Gastrocnemius medialis (tissue), 4 donors: ENCODE results near the gene KAT8. TPM values are rescaled to one million over a fixed set of nuclear protein-coding genes. Genes with fewer than 3 reads are reported as not detected.

Source experiments
- ATAC-seq, 2 donors: fragments of 150-250 bp; one replicate each; pipeline ENCODE4 v1.9.1; 2016
- DNase-seq, 2 donors: peaks; one replicate each; pipeline ENCODE4 v3.0.0-alpha.2; 2019
- H3K27ac ChIP-seq, 4 donors: fragments of 200-600 bp; sonication (generic); 1 replicate in 1 of 4; 2 replicates in 3 of 4; pipeline ENCODE4 v1.5.1; 2016 to 2018; ENCODE audit warnings: mild to moderate bottlenecking in 2 of 4, moderate library complexity in 1 of 4
- H3K27me3 ChIP-seq, 3 donors: fragments of 200-600 bp; sonication (generic) in 2 of 3; 1 replicate in 1 of 3; 2 replicates in 2 of 3; pipeline versions ENCODE4 v1.5.1 to v1.6.0; 2016 to 2019; ENCODE audit warnings: mild to moderate bottlenecking in 1 of 3, moderate library complexity in 1 of 3
- H3K36me3 ChIP-seq, 2 donors: fragments of 200-600 bp; sonication (generic) in 1 of 2; one replicate each; pipeline ENCODE4 v1.5.1; 2017 to 2018
- H3K4me1 ChIP-seq, 2 donors: fragments of 200-600 bp; sonication (generic) in 1 of 2; one replicate each; pipeline ENCODE4 v1.5.1; 2016 to 2017; ENCODE audit warnings: mild to moderate bottlenecking in 2 of 2
- H3K4me3 ChIP-seq, 4 donors: fragments of 200-600 bp; sonication (generic) in 3 of 4; 1 replicate in 1 of 4; 2 replicates in 3 of 4; pipeline ENCODE4 v1.5.1; 2016 to 2019; ENCODE audit warnings: mild to moderate bottlenecking in 2 of 4
- H3K9me3 ChIP-seq, 3 donors: fragments of 200-600 bp; sonication (generic) in 2 of 3; 1 replicate in 1 of 3; 2 replicates in 2 of 3; pipeline ENCODE4 v1.5.1; 2016 to 2019
- CTCF ChIP-seq, 5 experiments: fragments of 450-650 bp in 3 of 5; fragments of 200-600 bp in 2 of 5; sonication (generic) in 2 of 5; IDR thresholded peaks in 4 of 5; conservative IDR thresholded peaks in 1 of 5; 1 replicate in 4 of 5; 2 replicates in 1 of 5; pipeline ENCODE4 v1.5.1; 2016 to 2019; ENCODE audit warnings: antibody characterized with exemption in 5 of 5, mild to moderate bottlenecking in 3 of 5, moderate library complexity in 3 of 5
- POLR2A ChIP-seq, 2 donors: fragments of 450-650 bp; IDR thresholded peaks; one replicate each; pipeline ENCODE4 v1.6.1; 2017; ENCODE audit warnings: antibody characterized with exemption in 2 of 2, mild to moderate bottlenecking in 2 of 2, moderate library complexity in 2 of 2
- in situ Hi-C, 4 donors: fragments of 200-750 bp; cut with MboI; loops; one replicate each; pipeline versions ENCODE4 v1.15.0 to v1.8.0; 2017; ENCODE audit warnings: low sequenced_read_pairs in 4 of 4
- intact Hi-C: fragments of 100-400 bp; cut with DNase I; formaldehyde crosslinking; loops from one replicate; pipeline ENCODE4 v1.15.1; 2023; ENCODE audit warnings: low total_unique reads
- total RNA-seq, 4 donors: library from RNA; depleted of rRNA; stranded (reverse); fragments of >200 nt; gene quantifications; one replicate each; pipeline versions ENCODE4 v1.1.0 to v1.2.3, GENCODE V29; 2016

The KAT8 gene
- total RNA-seq, 4 donors from 2014 or later: 44.3 to 102 (median 54.3) TPM

GRCh38 chr16:31073970-31074813, 43.3 kb upstream of the KAT8 start, which contains the start of the genes ZNF646 and ZNF668:
Gene ZNF646 (plus strand): TSS chr16:31074422. CDS start chr16:31076325, 1,903 bp downstream.
Gene ZNF668 (minus strand): TSS chr16:31074240. CDS start chr16:31064459, 9,781 bp downstream.
- peak; percentile 98 for DNase-seq
- H3K27ac ChIP-seq: peak within 1 kb of the TSS; percentile 97 to 99 (median 99)

GRCh38 chr16:31074814-31075183, 42.7 kb upstream of the KAT8 start:
- Histone ChIP-seq H3K27me3 (no peaks in the 10 kb centered on the region), H3K4me3 (peak overlapping the region; percentile 95 to 100 (median 96)), H3K9me3 (no peaks in the 10 kb centered on the region), H3K4me1 (peaks cover 24 to 30% of the 10 kb centered on the region in 2 donors), H3K36me3 (peaks cover 0 to 37% of the 10 kb centered on the region in 2 donors), H3K27ac (peak overlapping the region; percentile 97 to 99 (median 99))
- intact Hi-C loops: loop anchor here (1.0 to 5.0 kb wide), 7 partner anchors 20 to 1077 kb away; partner anchors contain the start of genes HIRIP3, HSD3B7, INO80E and STX4
- DNase-seq (no peak), ATAC-seq (peak in 1 of 2 donors; percentile 15)
- no peak for TF ChIP-seq POLR2A (IDR thresholded peaks at IDR 0.05)
- no peak for TF ChIP-seq CTCF (IDR thresholded peaks at IDR 0.05 in 4 of 5, conservative IDR thresholded peaks at IDR 0.05 in 1 of 5)
- in situ Hi-C loops: loop anchor here in 2 of 4 donors (5.0 to 25.0 kb wide), 2 partner anchors 42 to 87 kb away; partner anchors contain the start of genes HSD3B7 (in 1 of the 2) and STX4 (in 1 of the 2)

More at GRCh38 chr16:31073970-31074813, 43.3 kb upstream of the KAT8 start, which contains the start of the genes ZNF646 and ZNF668:
- peaks cover 0 to 31% of the 10 kb centered on the region in 2 donors for H3K36me3 ChIP-seq
- peak; percentile 88 to 94 for ATAC-seq
- intact Hi-C loops: loop anchor here (1.0 to 5.0 kb wide), 8 partner anchors 20 to 1077 kb away; partner anchors contain the start of genes FBRS, HIRIP3, HSD3B7 and INO80E
- H3K4me1 ChIP-seq: peaks cover 24 to 30% of the 10 kb centered on the region in 2 donors
- in situ Hi-C loops: no loop called here
- no peak for TF ChIP-seq CTCF (IDR thresholded peaks at IDR 0.05 in 4 of 5, conservative IDR thresholded peaks at IDR 0.05 in 1 of 5)
- peak; percentile 78 to 93 for TF ChIP-seq POLR2A (IDR thresholded peaks at IDR 0.05)
- H3K9me3 ChIP-seq: no peaks in the 10 kb centered on the region
- no peaks in the 10 kb centered on the region for H3K27me3 ChIP-seq
- H3K4me3 ChIP-seq: peak within 1 kb of the TSS; percentile 95 to 100 (median 96)

DNA sequence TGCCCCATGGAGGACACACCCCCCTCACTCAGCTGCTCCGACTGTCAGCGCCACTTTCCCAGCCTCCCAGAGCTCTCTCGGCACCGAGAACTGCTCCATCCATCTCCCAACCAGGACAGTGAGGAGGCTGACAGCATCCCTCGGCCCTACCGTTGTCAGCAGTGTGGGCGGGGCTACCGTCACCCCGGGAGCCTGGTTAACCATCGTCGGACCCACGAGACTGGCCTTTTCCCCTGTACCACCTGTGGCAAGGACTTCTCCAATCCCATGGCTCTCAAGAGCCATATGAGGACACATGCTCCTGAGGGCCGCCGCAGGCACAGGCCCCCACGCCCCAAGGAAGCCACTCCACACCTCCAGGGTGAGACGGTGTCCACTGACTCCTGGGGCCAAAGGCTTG, 41.1 kb upstream of the KAT8 start:
- Histone ChIP-seq H3K27me3 (no peaks in the 10 kb centered on the region), H3K9me3 (no peaks in the 10 kb centered on the region), H3K36me3 (peaks cover 0 to 52% of the 10 kb centered on the region in 2 donors), H3K27ac (no peak overlapping the region), H3K4me3 (no peak overlapping the region), H3K4me1 (peaks cover 24 to 27% of the 10 kb centered on the region in 2 donors)
- in situ Hi-C loops (loop anchor here in 2 of 4 donors (5.0 to 25.0 kb wide), 2 partner anchors 44 to 89 kb away; partner anchors contain the start of genes HSD3B7 (in 1 of the 2) and STX4 (in 1 of the 2)), intact Hi-C loops (no loop called here)
- DNase-seq (no peak), ATAC-seq (no peak)
- TF ChIP-seq POLR2A (IDR thresholded peaks at IDR 0.05) (no peak), CTCF (IDR thresholded peaks at IDR 0.05 in 4 of 5, conservative IDR thresholded peaks at IDR 0.05 in 1 of 5) (no peak)

GRCh38 chr16:31077024-31077423, 40.4 kb upstream of the KAT8 start:
- no peak for DNase-seq
- H3K9me3 ChIP-seq: no peaks in the 10 kb centered on the region
- H3K27ac ChIP-seq: no peak overlapping the region
- intact Hi-C loops (no loop called here), in situ Hi-C loops (loop anchor here in 2 of 4 donors (5.0 to 25.0 kb wide), 2 partner anchors 45 to 90 kb away; partner anchors contain the start of genes HSD3B7 (in 1 of the 2) and STX4 (in 1 of the 2))
- H3K4me1 ChIP-seq: peaks cover 20% of the 10 kb centered on the region in 2 donors
- TF ChIP-seq POLR2A (IDR thresholded peaks at IDR 0.05): no peak
- no peak for TF ChIP-seq CTCF (IDR thresholded peaks at IDR 0.05 in 4 of 5, conservative IDR thresholded peaks at IDR 0.05 in 1 of 5)
- peaks cover 0 to 55% of the 10 kb centered on the region in 2 donors for H3K36me3 ChIP-seq
- H3K27me3 ChIP-seq: no peaks in the 10 kb centered on the region
- H3K4me3 ChIP-seq: no peak overlapping the region
- no peak for ATAC-seq
